Measurements from ENCODE around the gene RPL15. TPM values are rescaled to one million over a fixed set of nuclear protein-coding genes. Genes with fewer than 3 reads are reported as not detected.
"Not testable (repeated sequence)": the region's sequence is repeated elsewhere in the genome, so short reads cannot be mapped to it uniquely, and the experiment has no call there.

The RPL15 gene
- total RNA-seq, 1 donor from 2014 or later: 1,696 TPM

GRCh38 chr3:23904545-23904944 lies 12.4 kb upstream of the RPL15 start:
- intact Hi-C loops (cut with micrococcal nuclease): no loop called here
- Mint-ChIP-seq H3K4me3 (no peak overlapping the region), H3K4me1 (ENCODE audit: low read depth) (no peaks in the 10 kb centered on the region), H3K36me3 (ENCODE audit: low read depth) (peaks cover 10% of the 10 kb centered on the region), H3K27ac (no peak overlapping the region), H3K9me3 (no peaks in the 10 kb centered on the region), H3K27me3 (ENCODE audit: insufficient read depth) (no peaks in the 10 kb centered on the region)
- DNase-seq (ENCODE audit: low spot score): no peak

- intact Hi-C loops (cut with micrococcal nuclease): no loop called here
- Mint-ChIP-seq H3K27me3 (ENCODE audit: insufficient read depth) (no peaks in the 10 kb centered on the region), H3K4me1 (ENCODE audit: low read depth) (no peaks in the 10 kb centered on the region), H3K9me3 (no peaks in the 10 kb centered on the region), H3K27ac (no peak overlapping the region), H3K4me3 (no peak overlapping the region), H3K36me3 (ENCODE audit: low read depth) (peaks cover 2% of the 10 kb centered on the region)
- DNase-seq (ENCODE audit: low spot score): no peak
Measured at GRCh38 chr3:23909341-23909740, 7.6 kb upstream of the RPL15 start.

DNA sequence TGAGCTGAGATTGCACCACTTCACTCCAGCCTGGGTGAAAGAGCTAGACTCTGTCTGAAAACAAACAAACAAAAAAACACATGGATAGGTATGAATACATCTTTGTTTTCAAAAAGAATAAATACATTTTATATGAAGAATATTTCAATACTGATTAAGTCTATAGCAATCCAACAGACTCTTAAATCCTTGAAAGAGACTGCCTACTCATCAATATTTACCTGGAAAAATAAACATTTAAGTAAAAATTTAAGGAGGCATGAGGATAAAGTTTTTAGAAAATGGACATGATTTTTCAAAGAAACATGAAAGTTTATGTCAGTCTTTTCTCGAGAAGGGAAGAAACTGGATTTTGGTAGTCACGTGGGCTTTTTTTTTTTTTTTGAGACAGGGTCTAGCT lies 5.5 kb upstream of the RPL15 start:
- no peak for DNase-seq (ENCODE audit: low spot score)
- Mint-ChIP-seq H3K27ac (no peak overlapping the region), H3K4me3 (no peak overlapping the region), H3K36me3 (ENCODE audit: low read depth) (peaks cover 7% of the 10 kb centered on the region), H3K4me1 (ENCODE audit: low read depth) (peaks cover 18% of the 10 kb centered on the region), H3K27me3 (ENCODE audit: insufficient read depth) (peaks cover 5% of the 10 kb centered on the region), H3K9me3 (no peaks in the 10 kb centered on the region)
- intact Hi-C loops (cut with micrococcal nuclease): loop anchor here (10.0 kb wide), 2 partner anchors 707 to 1873 kb away; partner anchors contain the start of genes NGLY1 and UBE2E2

DNA sequence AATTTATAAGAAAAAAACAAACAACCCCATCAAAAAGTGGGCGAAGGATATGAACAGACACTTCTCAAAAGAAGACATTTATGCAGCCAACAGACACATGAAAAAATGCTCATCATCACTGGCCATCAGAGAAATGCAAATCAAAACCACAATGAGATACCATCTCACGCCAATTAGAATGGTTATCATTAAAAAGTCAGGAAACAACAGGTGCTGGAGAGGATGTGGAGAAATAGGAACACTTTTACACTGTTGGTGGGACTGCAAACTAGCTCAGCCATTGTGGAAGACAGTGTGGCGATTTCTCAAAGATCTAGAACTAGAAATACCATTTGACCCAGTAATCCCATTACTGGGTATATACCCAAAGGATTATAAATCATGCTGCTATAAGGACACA lies 4.6 kb upstream of the RPL15 start:
- peaks cover 24% of the 10 kb centered on the region for H3K4me1 Mint-ChIP-seq (ENCODE audit: low read depth)
- not testable (repeated sequence) for DNase-seq (ENCODE audit: low spot score); H3K27me3 Mint-ChIP-seq (ENCODE audit: insufficient read depth); H3K27ac Mint-ChIP-seq; H3K9me3 Mint-ChIP-seq; H3K4me3 Mint-ChIP-seq; H3K36me3 Mint-ChIP-seq (ENCODE audit: low read depth)
- intact Hi-C loops (cut with micrococcal nuclease): loop anchor here (10.0 kb wide), 2 partner anchors 708 to 1872 kb away; partner anchors contain the start of genes NGLY1 and UBE2E2

DNA sequence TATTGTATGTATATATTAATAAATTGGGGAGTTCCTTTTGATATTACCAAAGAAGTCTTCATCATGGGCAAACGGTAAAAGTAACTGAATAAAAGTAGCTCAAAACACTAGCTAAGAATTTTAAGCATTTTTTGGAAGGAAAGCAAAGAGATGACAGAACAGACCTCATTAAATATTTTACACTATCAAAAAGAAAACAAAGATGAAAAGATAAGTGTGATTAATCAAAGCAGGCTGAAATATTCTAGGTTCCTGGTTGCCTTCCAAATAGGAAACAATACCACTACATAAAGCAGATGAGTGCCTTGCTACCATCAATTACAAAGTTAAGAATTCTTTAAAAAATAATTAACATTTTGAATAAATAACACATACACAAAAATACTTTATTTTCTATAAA lies 3.8 kb upstream of the RPL15 start:
- Mint-ChIP-seq H3K4me1 (ENCODE audit: low read depth) (peaks cover 33% of the 10 kb centered on the region), H3K4me3 (no peak overlapping the region)

GRCh38 chr3:23913873-23914743 lies 2.8 kb upstream of the RPL15 start:
- no peaks in the 10 kb centered on the region for H3K9me3 Mint-ChIP-seq
- no peak overlapping the region for H3K4me3 Mint-ChIP-seq
- intact Hi-C loops (cut with micrococcal nuclease): loop anchor here (10.0 kb wide), 2 partner anchors 709 to 1871 kb away; partner anchors contain the start of genes NGLY1 and UBE2E2

More for the DNA sequence above, 3.8 kb upstream of the RPL15 start:
- peaks cover 5% of the 10 kb centered on the region for H3K27me3 Mint-ChIP-seq (ENCODE audit: insufficient read depth)
- H3K9me3 Mint-ChIP-seq: no peaks in the 10 kb centered on the region
- no peak overlapping the region for H3K27ac Mint-ChIP-seq
- DNase-seq (ENCODE audit: low spot score): no peak
- intact Hi-C loops (cut with micrococcal nuclease): loop anchor here (10.0 kb wide), 2 partner anchors 708 to 1872 kb away; partner anchors contain the start of genes NGLY1 and UBE2E2
- peaks cover 18% of the 10 kb centered on the region for H3K36me3 Mint-ChIP-seq (ENCODE audit: low read depth)

GRCh38 chr3:23915537-23916108 lies 1.3 kb upstream of the RPL15 start:
- H3K27ac Mint-ChIP-seq: peak overlapping the region; percentile 12
- peaks cover 5% of the 10 kb centered on the region for H3K27me3 Mint-ChIP-seq (ENCODE audit: insufficient read depth)
- peaks cover 57% of the 10 kb centered on the region for H3K4me1 Mint-ChIP-seq (ENCODE audit: low read depth)
- peak overlapping the region; percentile 99 for H3K4me3 Mint-ChIP-seq
- no peak for DNase-seq (ENCODE audit: low spot score)
- H3K36me3 Mint-ChIP-seq (ENCODE audit: low read depth): peaks cover 42% of the 10 kb centered on the region
- no peaks in the 10 kb centered on the region for H3K9me3 Mint-ChIP-seq
- intact Hi-C loops (cut with micrococcal nuclease): loop anchor here (1.0 to 10.0 kb wide), 6 partner anchors 27 to 1869 kb away; partner anchors contain the start of genes NGLY1 and UBE2E2

More at GRCh38 chr3:23913873-23914743, 2.8 kb upstream of the RPL15 start:
- H3K4me1 Mint-ChIP-seq (ENCODE audit: low read depth): peaks cover 42% of the 10 kb centered on the region
- no peak overlapping the region for H3K27ac Mint-ChIP-seq
- no peak for DNase-seq (ENCODE audit: low spot score)
- H3K36me3 Mint-ChIP-seq (ENCODE audit: low read depth): peaks cover 28% of the 10 kb centered on the region
- H3K27me3 Mint-ChIP-seq (ENCODE audit: insufficient read depth): peaks cover 5% of the 10 kb centered on the region

GRCh38 chr3:23916152-23916885 lies 613 bp upstream of the RPL15 start:
- peak overlapping the region; percentile 97 for H3K27ac Mint-ChIP-seq
- peak overlapping the region; percentile 99 for H3K4me3 Mint-ChIP-seq
- peaks cover 58% of the 10 kb centered on the region for H3K4me1 Mint-ChIP-seq (ENCODE audit: low read depth)
- H3K9me3 Mint-ChIP-seq: no peaks in the 10 kb centered on the region
- H3K36me3 Mint-ChIP-seq (ENCODE audit: low read depth): peaks cover 45% of the 10 kb centered on the region
- DNase-seq (ENCODE audit: low spot score): no peak
- intact Hi-C loops (cut with micrococcal nuclease): loop anchor here (1.0 to 10.0 kb wide), 6 partner anchors 28 to 1868 kb away; partner anchors contain the start of genes NGLY1 and UBE2E2
- peaks cover 6% of the 10 kb centered on the region for H3K27me3 Mint-ChIP-seq (ENCODE audit: insufficient read depth)

GRCh38 chr3:23917679-23918303 lies 859 bp downstream of the RPL15 start:
- Mint-ChIP-seq H3K4me3 (peak overlapping the region; percentile 99), H3K27ac (peak overlapping the region; percentile 97), H3K36me3 (ENCODE audit: low read depth) (peaks cover 49% of the 10 kb centered on the region), H3K4me1 (ENCODE audit: low read depth) (peaks cover 58% of the 10 kb centered on the region)
- intact Hi-C loops (cut with micrococcal nuclease): loop anchor here (1.0 to 10.0 kb wide), 7 partner anchors 28 to 1867 kb away; partner anchors contain the start of genes NGLY1, NR1D2 and UBE2E2
- H3K27me3 Mint-ChIP-seq (ENCODE audit: insufficient read depth); DNase-seq (ENCODE audit: low spot score); H3K9me3 Mint-ChIP-seq: not testable (repeated sequence)

GRCh38 chr3:23918331-23918730 lies 1.4 kb downstream of the RPL15 start:
- H3K27me3 Mint-ChIP-seq (ENCODE audit: insufficient read depth); DNase-seq (ENCODE audit: low spot score); H3K9me3 Mint-ChIP-seq: not testable (repeated sequence)
- peaks cover 58% of the 10 kb centered on the region for H3K4me1 Mint-ChIP-seq (ENCODE audit: low read depth)
- H3K27ac Mint-ChIP-seq: peak overlapping the region; percentile 97
- peaks cover 49% of the 10 kb centered on the region for H3K36me3 Mint-ChIP-seq (ENCODE audit: low read depth)
- peak overlapping the region; percentile 99 for H3K4me3 Mint-ChIP-seq
- intact Hi-C loops (cut with micrococcal nuclease): loop anchor here (5.0 to 10.0 kb wide), 3 partner anchors 476 to 1866 kb away; partner anchors contain the start of genes NGLY1 and UBE2E2

- Mint-ChIP-seq H3K36me3 (ENCODE audit: low read depth) (peaks cover 49% of the 10 kb centered on the region), H3K4me3 (peak overlapping the region; percentile 99)
- DNase-seq (ENCODE audit: low spot score): no peak
Measured at GRCh38 chr3:23919628-23920027, 2.7 kb downstream of the RPL15 start.

GRCh38 chr3:23920151-23920655 lies 3.3 kb downstream of the RPL15 start:
- intact Hi-C loops (cut with micrococcal nuclease): no loop called here

More at GRCh38 chr3:23919628-23920027, 2.7 kb downstream of the RPL15 start:
- intact Hi-C loops (cut with micrococcal nuclease): loop anchor here (5.0 to 10.0 kb wide), 3 partner anchors 477 to 1865 kb away; partner anchors contain the start of genes NGLY1 and UBE2E2
- Mint-ChIP-seq H3K27ac (no peak overlapping the region), H3K27me3 (ENCODE audit: insufficient read depth) (peaks cover 8% of the 10 kb centered on the region), H3K9me3 (no peaks in the 10 kb centered on the region), H3K4me1 (ENCODE audit: low read depth) (peaks cover 58% of the 10 kb centered on the region)

More at GRCh38 chr3:23920151-23920655, 3.3 kb downstream of the RPL15 start:
- H3K9me3 Mint-ChIP-seq: no peaks in the 10 kb centered on the region
- peaks cover 52% of the 10 kb centered on the region for H3K4me1 Mint-ChIP-seq (ENCODE audit: low read depth)
- H3K4me3 Mint-ChIP-seq: peak overlapping the region; percentile 99
- peaks cover 8% of the 10 kb centered on the region for H3K27me3 Mint-ChIP-seq (ENCODE audit: insufficient read depth)
- no peak for DNase-seq (ENCODE audit: low spot score)
- H3K27ac Mint-ChIP-seq: no peak overlapping the region
- H3K36me3 Mint-ChIP-seq (ENCODE audit: low read depth): peaks cover 46% of the 10 kb centered on the region

Measured in activated T-helper 1 cell treated with anti-CD3 and anti-CD28 coated beads, Interleukin-12 subunit alpha, Interleukin-12 subunit beta, Interleukin-2, Interleukin-4 antibody, amounts not matched to agents 30 ng/mL and 10 ng/mL and 1 ng/mL, durations not matched to agents 14 hours and 24 hours and 36 hours (primary cell).